EH (cell line): ENCODE data around the gene ADRM1.

Source experiments
- DNase-seq: peaks from one replicate; pipeline ENCODE4 v3.0.0-alpha.2; 2015; ENCODE audit warnings: low read depth

ADRM1 gene

GRCh38 chr20:62281161-62281933 is 21.4 kb upstream of the ADRM1 start:
- DNase-seq = no peak

- DNase-seq = no peak
Measured at GRCh38 chr20:62282103-62282502, 20.7 kb upstream of the ADRM1 start.

DNA sequence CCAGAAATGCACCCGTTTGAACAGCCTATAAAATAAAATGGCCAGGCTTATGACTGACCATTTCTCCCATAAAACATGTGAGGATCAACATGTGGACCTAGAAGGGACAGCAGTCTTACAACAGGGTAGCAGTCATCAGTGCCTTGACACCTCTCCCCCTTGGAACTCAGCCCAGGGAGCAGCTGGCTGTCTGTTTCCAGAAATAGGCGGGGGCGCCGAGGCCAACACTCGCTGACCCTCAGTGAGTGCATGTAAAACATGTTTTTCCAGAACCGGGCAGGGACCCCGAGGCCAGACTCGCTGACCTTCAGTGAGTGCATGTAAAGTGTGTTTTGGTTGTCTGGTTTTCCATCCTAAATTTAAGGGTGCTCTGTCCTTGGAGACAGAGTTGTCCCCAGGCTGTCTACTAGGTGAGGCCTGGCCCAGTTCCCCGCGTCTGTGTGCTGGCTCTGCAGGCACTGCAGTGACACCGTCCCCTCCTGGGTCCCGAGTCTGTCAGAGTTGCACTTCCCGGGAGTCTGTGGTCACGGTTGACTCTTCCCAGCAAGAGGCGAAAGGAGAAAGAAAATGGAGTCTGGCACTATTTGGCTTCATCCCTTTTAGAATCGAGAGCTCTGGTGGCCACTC is 19.8 kb upstream of the ADRM1 start:
- no peak for DNase-seq

DNA sequence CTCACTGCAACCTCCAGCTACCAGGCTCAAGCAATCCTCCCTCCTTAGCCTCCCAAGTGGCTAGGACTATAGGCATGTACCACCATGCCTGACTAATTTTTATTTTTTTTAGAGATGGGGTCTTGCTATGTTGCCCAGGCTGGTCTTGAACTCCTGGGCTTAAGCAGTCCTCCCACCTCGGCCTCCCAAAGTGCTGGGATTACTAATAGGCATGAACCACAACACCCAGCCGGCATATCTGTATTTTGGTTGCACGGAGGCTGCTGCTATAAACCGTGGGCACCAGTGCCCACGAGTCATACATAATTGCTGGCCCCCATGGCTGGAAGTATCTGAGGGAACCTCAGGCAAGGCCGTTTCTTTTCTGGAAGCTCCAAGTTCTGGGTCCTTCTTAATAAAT is 18.3 kb upstream of the ADRM1 start:
- DNase-seq = no peak

DNA sequence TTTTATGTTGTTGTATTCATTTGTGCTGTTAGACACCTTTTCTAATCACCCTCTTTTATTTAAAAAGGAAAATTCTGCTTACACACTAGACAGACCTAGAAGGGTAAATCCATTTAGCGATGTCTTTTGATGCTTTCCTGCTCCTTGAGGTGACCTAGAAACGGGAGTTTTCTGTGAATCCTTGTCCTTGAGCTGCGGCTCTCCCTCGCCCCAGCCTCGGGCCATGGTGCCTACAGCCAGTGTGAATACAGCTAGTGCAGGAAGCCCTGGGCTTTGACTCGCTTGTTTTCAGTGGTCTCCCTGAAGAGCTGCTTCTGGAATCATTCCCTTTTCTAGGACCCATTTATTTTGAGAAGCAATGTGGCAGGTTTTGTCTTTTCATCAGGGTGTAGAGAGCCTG is 17.6 kb upstream of the ADRM1 start:
- no peak for DNase-seq

DNA sequence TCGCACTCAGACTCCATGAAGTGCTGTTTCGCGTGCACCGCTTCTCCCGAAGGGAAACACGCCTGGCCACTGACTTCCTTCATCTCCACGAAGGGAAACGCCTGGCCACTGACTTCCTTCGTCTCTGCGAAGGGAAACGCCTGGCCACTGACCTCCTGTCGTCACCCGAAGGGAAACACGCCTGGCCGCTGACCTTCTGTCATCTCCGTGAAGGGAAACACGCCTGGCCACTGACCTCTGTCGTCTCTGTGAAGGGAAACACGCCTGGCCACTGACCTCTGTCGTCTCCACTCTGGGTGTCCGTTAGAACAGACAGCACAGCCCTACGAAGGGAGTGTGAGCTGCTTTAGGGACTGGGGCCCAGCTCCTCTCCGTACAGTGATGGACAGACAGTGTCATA is 17.1 kb upstream of the ADRM1 start:
- DNase-seq = no peak

DNA sequence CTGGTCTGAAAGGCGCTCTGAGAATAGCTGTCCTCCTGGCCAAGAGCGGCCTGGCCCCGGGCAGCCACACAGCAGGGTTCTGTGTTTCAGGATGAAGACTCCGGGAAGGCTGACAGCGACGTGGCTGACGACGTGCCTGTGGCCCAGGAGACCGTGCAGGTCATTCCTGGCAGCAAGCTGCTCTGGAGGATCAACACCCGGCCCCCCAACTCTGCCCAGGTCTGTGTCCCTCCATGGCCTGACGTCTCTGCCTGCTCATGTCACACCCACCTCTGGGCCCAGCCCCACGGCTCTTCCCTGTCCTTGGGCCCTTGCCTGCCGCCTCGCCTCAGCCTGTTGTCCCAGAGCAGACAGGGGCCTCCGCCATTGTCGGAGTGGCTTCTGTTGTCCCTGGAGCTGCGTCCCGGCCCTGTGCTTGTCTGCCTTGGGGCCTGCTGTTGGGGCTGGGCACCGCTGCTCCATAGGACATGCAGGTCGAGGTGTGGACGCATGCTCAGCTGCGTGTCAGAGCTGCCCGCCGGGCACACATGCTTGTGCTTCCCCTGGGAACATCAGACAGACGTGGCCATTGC is 16.2 kb upstream of the ADRM1 start:
- DNase-seq = no peak

DNA sequence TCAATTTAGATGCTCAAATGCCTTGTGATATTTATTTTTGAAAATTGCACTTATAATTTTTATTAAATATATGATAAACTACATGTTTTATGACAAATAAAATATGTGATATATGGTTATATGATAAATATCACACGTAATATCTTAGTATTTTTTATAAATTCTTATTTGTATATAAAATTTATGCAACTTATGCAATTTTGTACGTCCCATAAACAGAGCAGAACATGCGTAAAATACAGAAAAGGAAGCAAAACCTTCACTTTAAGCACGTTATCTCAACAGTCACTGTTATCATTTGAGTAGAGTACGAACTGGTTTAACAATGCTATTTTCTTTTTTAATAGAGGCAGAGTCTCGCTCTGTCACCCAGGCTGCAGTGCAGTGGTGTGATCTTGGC is 15.7 kb upstream of the ADRM1 start:
- DNase-seq = no peak

GRCh38 chr20:62287759-62288534 is 14.8 kb upstream of the ADRM1 start:
- no peak for DNase-seq

- DNase-seq = no peak
Measured at GRCh38 chr20:62288535-62289105, 14.2 kb upstream of the ADRM1 start.

DNA sequence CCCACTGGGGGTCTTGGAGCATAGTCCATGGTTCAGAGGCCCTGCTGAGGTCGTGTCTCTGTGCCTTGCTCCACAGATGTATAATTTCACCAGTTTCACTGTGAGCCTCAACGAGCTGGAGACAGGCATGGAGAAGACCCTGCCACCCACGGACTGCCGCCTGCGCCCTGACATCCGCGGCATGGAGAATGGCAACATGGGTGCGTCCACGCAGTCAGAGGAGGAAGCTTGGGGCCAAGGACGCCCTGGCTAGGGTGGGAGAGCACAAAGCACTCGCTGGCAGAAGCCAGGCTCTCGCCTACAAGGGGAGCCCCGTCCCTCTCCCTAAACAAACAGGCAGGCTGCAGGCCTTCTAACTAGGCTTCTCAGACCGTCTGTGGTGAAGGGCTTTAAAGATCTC is 13.7 kb upstream of the ADRM1 start:
- no peak for DNase-seq

- no peak for DNase-seq
Measured at GRCh38 chr20:62289898-62290297, 12.9 kb upstream of the ADRM1 start.

DNA sequence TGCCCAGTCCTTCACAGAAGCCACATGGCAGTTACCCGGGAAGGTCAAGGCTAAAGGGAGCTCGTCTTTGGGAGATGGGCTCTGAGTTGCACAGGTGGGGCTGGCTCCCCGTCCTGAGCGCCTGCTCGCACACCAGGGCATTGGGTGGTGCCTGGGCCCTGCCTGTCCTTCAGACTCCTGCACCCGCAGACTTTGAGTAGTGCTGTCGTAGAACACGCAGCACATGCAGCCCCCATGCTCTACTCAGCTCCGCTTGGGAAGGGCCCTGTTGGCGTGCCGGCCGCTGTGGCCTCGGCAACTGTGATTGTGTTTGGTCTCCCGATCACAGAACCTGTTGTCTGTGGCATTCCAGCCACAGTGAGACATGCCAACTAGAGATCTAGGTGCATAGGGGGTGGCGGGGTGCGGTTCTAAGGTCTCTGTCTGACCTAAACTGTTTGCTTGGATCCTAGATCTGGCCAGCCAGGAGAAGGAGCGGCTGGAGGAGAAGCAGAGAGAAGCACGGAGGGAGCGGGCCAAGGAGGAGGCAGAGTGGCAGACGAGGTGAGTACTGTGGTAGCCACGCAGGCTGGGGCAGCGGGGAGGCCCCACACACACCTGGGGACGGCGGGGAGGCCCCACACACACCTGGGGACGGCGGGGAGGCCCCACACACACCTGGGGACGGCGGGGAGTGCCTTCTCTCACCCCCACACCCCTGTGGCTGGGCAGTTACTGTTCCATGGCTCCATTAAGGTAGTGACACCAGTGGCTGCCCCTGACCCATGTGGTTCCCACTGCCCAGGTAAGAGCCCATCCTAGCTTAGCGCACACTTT is 11.3 kb upstream of the ADRM1 start:
- DNase-seq = no peak

GRCh38 chr20:62292108-62292507 is 10.7 kb upstream of the ADRM1 start:
- DNase-seq = no peak

- no peak for DNase-seq
Measured at GRCh38 chr20:62293111-62293784, 9.5 kb upstream of the ADRM1 start.

DNA sequence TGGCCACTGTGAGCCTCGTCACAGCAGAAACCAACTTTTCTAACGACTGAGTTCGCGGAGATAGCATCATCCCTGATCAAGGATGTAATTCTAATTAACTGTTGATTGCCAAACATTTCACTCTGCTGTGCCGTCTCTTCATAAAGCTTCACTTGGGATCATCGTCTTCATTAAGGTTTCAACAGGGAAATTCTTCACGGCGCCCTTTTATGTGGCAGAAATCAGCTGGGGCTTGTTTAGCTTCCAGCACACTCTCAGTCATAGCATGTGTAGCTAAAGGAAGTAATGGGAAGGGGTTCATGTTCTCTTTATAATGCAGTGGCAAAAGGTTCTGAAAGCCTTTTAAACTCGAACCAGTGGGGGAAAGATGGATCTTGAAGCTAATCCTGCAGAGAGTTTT is 8.9 kb upstream of the ADRM1 start:
- DNase-seq = no peak

DNA sequence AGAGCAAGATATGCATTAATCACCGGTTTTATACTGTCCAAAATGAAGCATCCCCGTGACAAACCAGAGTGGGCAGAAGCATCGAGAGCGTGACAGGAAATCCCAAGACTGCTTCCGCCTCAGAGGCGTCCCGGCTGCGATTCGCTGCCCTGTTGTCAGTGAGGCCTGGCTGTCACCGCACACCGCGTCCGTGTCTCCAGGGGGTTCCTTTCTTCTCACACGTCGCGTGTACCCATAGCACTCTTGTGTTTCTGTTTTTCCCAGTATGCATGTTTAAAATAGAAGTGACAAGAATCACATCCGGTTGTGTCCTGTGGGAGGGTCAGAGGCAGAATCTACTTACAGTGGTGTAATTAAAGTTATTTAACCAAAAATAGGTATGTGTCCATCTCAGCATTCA is 8.3 kb upstream of the ADRM1 start:
- DNase-seq = no peak

DNA sequence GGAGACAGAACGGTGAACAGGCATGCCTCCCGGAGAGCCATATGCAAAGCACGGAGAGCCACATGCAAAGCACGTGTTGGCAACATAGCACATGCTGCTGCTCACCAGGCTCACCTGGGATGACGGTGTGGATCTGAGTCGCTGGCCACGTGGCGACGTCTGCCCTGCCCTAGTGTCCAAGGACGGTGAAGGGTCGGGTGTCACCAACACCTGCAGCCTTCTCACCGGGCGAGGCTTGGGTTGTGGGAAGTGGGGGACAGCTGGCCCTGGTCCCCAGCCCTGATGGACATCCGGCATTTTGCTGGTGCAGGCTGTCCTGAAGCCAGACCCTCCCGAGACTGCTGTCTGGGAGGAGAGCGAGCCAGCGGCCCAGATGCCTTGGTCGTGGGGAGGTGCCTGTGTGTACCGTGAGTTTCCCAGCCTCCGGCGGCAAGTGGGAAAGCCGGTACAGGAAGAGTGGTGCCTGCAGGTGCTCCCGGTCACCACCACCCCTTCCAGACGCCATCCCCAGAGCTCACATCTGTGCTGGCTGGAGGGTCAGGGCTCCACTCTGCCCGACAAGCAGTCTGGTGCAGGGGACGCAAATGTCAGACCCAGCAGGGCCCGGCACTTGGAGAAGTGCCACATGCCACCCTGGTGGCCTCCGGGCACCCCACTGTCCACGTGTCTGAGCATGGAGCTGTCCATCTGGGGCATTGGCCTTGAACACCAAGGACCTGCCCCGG is 5.9 kb upstream of the ADRM1 start:
- DNase-seq = no peak

DNA sequence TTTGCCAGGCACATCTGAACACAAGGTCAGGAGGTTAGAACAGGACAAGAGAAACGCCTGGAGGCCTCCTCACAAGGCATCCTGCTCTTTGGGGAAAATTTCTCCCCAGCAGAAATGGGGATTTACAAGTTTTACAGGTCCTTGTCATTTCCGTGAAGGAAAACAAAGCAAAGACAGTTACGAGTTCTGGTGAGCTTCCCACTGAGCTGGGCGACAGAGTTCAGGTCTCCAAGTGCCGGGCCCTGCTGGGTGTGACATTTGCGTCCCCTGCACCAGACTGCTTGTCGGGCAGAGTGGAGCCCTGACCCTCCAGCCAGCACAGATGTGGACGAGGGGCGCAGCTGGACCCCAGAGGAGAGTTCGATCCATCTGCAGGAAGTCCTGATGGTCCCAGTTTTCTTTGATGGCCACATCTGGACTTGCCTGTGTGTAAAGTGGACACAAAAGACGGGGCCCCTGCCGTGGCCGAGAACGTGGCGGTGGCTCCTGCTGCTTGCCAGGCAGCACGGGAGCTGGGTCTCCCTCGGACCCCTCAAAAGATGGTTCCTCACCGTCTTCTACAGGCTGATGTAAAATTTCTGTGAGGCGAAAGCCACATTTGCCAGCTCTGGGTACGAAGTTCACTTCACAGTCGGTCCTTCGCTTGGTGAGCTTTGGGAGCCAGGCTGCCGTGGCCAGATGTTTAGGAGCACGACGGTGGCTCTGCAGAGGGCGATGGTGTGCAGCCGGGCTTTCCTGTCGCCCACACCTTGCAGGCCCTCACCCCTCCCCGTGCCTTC is 5.2 kb upstream of the ADRM1 start:
- DNase-seq = no peak
